ENCODE data around the gene OR5AP2.
"Not testable (repeated sequence)": the region's sequence is repeated elsewhere in the genome, so short reads cannot be mapped to it uniquely, and the experiment has no call there.

OR5AP2 gene

DNA sequence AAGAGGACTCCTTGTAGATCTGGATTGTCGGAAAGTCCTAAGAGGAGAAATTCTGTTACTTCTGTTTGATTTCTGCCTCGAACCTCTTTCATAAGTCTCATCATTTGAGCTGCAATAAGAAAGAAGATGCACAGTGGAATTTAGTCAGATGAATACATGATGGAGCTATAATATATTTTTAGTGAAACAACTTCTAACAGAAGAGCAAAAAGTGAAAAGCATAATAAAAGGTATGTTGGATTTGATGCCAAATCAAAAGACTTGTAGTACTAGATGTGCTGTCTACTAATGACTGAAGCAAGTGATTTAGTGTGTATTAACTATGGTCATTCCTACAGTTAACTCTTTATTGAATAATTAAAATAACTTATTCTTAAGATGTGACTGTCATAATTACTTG is at the start of gene OR5AP2:
Gene OR5AP2, minus strand, starts transcription at position 101 of the 400 bp plus-strand sequence. Its CDS starts 0 bp downstream, at position 101.
- no peak for DNase-seq (ENCODE audit: low spot score)

DNA sequence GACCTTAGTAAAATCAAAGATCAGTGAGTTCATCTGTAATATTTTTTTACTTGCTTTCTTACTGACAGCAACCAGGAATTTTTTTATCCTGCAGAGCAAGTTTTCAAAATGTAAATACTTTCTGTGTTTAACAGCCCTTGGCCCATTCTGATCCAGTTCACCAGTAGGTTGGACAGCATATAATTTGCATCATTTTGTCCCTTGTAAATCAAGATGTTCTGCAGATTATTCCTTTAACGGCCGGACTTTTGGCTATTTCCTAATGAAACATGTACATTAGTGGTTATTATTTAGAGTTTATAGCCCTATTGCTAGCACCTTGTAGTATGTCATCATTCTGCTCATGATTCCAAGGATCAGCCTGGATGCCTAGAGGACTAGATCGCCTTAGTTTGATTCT is 48.9 kb upstream of the OR5AP2 start:
- DNase-seq (ENCODE audit: low spot score), result not testable (repeated sequence)

DNA sequence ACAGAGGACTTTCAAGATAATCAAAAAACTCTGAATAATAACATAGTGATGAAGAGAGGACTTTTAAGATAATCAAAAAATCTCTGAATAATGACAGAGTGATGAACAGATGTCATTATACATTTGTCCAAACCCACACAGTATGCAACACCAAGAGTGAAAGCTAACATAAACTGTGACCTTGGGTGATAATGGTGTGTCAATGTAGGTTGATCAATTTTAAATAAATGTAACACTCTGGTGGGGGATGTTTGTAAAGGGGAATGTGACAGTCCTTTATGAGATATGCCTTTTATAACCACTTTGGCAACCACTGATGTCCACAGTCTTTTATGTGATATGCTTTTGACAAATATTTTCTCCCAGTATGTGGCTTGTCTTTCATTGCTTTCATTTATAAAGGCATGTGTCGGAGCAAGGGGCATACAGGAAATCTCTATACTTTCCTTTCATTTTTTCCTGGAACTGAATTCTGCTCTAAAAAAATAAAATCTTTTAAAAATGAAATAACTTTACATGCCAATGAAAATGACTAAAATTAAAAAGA is 46.4 kb upstream of the OR5AP2 start:
- DNase-seq (ENCODE audit: low spot score), result no peak

DNA sequence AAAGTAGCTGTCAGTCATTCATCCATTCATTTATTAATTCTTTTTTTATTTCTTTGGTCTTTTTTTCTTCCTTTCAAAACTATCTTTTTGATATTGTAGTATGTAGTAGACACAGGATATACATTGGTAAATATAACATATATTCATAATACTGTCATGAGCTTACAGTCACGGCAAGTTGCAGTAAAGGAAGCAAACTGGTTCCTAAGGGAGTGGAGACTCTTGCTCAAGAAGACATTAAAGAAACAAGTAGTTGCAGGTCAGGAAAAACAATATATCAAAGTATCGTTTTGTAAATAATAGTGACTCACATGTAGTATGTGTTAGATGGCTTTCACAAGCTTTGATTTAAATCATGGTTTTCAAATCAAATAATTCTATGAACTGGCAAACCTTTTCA is 28.7 kb upstream of the OR5AP2 start:
- DNase-seq (ENCODE audit: low spot score), result no peak

DNA sequence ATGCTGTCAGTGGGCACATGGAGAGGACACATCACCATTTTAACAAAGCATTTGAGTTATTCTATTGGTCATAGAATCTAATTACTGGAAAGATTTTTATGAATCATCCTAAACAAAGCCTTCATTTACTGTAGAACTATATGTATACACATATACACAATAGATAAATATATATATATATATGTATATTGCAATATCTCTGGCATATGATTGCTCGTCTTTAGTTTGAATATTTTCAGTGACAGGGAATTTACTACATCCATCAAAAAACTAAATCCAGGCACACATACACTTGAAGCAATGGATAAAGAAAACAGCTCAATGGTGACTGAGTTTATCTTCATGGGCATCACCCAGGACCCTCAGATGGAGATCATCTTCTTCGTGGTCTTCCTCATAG is 21.1 kb upstream of the OR5AP2 start, which contains the start of gene OR5AR1:
Gene OR5AR1, plus strand, starts transcription at position 301 of the 400 bp plus-strand sequence. Its CDS starts 0 bp downstream, at position 301.
- DNase-seq (ENCODE audit: low spot score), result no peak

DNA sequence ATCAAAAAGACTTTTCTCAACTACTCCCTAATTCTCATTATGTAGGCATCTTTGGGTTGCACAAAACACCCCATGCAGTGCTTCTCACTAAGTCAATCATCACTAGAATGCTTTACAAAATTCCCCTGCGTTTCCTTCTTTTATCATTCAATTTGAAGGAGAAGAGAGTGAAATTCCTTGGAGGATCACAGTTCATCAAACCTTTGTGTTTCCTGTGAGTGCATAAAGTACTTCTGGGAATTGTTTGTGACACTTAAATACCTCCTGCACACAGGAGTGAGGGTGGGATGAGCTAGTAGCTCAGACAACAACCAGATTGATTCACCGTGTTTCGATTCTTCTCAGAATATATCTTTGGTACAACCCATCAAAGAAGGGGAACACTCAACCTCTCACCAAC is 17.5 kb upstream of the OR5AP2 start:
- DNase-seq (ENCODE audit: low spot score), result no peak

DNA sequence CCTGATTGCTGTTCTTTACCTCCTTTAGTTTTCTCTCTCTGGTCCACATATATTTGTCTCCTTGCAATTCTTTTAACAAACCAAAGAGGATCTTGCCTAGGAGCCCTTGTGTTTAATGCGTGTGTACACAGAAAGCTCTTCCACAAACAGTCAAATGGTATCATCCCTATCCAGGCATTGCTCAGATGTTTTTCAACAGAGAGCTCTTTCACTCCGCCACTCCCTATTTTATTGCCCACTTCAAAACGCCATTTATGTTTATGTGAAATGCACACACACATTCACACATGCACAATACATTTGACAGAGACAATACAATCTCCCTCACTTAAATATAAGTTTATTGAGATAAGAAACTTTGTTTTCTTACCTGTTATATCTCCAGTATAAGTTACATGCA is 4.7 kb downstream of the OR5AP2 start:
- DNase-seq (ENCODE audit: low spot score), result no peak

DNA sequence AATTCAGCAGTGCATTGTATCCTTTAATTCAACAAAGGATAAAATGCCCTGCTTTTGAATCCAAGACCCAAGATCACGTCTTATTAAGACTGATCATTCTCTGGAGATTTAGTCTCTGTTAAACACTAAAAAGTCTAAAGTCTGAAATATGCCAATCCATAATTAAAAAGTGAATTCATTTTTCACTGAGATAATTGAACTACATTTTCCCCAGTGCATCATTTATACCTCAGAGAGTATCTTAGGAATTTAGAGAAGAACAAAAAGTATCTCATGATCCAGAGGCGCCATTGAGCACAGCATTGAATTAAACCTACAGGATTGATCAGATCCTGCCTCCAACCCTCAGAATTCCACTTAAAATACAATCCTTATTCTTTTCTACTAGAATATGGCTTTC is 5.4 kb downstream of the OR5AP2 start:
- no peak for DNase-seq (ENCODE audit: low spot score)

DNA sequence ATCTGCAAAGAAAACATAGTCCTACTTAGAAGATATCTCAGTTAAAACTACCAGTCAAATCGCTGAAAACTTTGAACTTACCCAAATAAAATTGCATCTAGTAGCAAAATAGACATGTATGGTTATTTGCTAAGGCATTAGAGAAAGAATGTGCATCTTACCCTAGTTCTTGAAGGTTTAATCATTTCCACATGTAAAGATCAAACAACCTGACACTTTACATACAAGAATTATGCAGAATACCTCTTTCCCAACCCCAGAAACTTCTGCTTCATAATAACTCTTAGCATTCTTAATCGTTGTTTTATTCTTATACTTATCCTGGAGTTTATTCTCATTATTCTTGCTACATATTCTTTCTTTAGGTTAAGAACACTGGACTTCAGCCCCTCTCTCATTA is 9.9 kb downstream of the OR5AP2 start:
- DNase-seq (ENCODE audit: low spot score), result no peak

DNA sequence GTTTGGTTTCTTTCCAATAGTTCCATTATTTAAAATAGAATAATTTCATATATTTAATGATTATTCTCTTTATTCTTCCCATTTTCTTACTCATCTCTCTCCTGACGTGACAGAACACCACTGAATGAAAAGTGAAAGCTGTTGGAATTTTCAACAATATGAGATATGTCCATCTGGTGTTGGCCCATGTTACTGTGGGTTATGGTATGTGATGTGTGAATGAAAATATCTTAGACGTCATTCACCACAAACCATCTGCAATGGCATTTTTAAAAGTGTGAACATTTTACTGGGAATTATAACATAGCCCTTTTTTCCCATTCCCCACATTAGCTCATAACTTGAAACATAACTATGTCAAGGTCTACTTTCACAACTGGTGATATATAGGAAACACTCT is 16.3 kb downstream of the OR5AP2 start:
- no peak for DNase-seq (ENCODE audit: low spot score)

DNA sequence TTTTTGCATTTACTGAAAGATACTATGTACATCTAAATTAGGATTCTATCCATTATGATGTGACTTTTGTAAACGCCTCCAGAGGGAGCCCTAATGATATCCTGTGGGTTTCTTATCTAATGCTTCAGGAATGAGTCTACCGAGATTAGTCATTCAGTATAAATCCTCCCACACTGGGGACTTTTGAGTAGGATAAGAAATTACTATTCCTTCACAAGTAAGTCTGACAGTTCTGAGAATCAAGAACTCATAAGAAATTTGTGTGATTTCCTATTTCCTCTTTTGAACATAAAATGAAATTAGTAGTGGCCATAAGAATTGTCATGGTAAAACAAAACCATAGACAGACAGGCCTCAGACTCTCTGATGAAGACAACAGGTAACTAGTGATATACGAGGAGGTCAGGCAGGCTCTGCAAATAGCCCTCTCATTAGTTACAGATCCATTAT is 17.6 kb downstream of the OR5AP2 start:
- DNase-seq (ENCODE audit: low spot score), result no peak

DNA sequence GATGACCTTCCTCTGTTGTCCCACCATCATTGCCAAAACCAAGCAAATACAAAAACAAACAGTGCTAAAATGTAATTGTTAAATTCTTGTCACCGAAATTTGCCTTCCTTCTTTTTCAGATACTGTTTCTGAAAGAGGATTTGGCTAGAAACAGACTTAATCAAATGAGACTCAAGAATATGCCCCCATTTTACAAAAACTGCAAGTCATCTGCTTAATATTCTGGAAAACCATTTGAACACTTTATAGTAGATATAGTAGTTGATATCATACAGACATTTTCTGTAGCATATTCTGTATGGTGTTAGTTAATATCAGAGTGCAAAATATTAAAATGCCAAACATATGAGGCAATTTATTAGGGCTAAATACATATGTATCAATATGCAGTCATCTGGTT is 31.1 kb downstream of the OR5AP2 start:
- DNase-seq (ENCODE audit: low spot score), result no peak

DNA sequence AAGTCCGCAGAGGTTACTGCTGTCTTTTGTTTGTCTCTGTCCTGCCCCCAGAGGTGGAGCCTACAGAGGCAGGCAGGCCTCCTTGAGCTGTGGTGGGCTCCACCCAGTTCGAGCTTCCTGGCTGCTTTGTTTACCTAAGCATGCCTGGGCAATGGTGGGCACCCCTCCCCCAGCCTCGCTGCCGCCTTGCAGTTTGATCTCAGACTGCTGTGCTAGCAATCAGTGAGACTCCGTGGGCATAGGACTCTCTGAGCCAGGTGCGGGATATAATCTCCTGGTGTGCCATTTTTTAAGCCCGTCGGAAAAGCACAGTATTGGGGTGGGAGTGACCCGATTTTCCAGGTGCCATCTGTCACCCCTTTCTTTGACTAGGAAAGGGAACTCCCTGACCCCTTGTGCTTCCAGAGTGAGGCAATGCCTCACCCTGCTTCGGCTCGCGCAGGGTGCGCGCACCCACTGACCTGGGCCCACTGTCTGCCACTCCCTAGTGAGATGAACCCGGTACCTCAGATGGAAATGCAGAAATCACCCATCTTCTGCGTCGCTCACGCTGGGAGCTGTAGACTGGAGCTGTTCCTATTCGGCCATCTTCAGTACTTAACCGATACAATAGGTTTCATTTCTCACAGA is 50.0 kb downstream of the OR5AP2 start:
- not testable (repeated sequence) for DNase-seq (ENCODE audit: low spot score)
